Colonic mucosa (tissue), 4 donors: ENCODE results near the gene SF3B6. TPM values are rescaled to one million over a fixed set of nuclear protein-coding genes. Genes with fewer than 3 reads are reported as not detected.
"Not testable (repeated sequence)": the region's sequence is repeated elsewhere in the genome, so short reads cannot be mapped to it uniquely, and the experiment has no call there.

Source experiments
- DNase-seq: peaks from one replicate; pipeline ENCODE4 v3.0.0-alpha.2; 2020
- H3K27ac ChIP-seq: fragments of 200-600 bp; one replicate; pipeline ENCODE4 v1.8.0; 2021
- H3K27me3 ChIP-seq: fragments of 200-600 bp; one replicate; pipeline ENCODE4 v1.8.0; 2021
- H3K36me3 ChIP-seq: fragments of 200-600 bp; one replicate; pipeline ENCODE4 v1.8.0; 2021
- H3K4me1 ChIP-seq: fragments of 200-600 bp; one replicate; pipeline ENCODE4 v1.8.0; 2021; ENCODE audit warnings: mild to moderate bottlenecking
- H3K4me3 ChIP-seq: fragments of 200-600 bp; one replicate; pipeline ENCODE4 v1.8.0; 2021
- H3K9ac ChIP-seq, 2 donors: one replicate each; pipeline ENCODE4 v1.7.0; 2013; ENCODE audit warnings: control low read depth in 2 of 2, low read depth in 2 of 2, low read length in 2 of 2
- H3K9me3 ChIP-seq: fragments of 200-600 bp; one replicate; pipeline ENCODE4 v1.8.0; 2021
- intact Hi-C: fragments of 100-400 bp; cut with DNase I; formaldehyde crosslinking; loops from one replicate; pipeline ENCODE4 v1.14.1; 2022
- total RNA-seq, 2 donors: library from RNA; stranded (reverse); fragmentation: NEBNext Ultra II Directional in 1 of 2; extraction: Animal tissue kit (Norgen Biotek cat#: 25700) in 1 of 2; gene quantifications; one replicate each; pipeline ENCODE4 v1.2.1, GENCODE V29; 2021
- TF ChIP-seq, protein P1 (sequence below): fragments of 200-600 bp; IDR thresholded peaks from one replicate; pipeline ENCODE4 v1.8.0; 2022; ENCODE audit warnings: antibody characterized with exemption, mild to moderate bottlenecking
- donor health status: healthy.
- donor health status: DM: no; HTN: no; CAD: no.
- donor health status: DM: no; HTN: no; CAD: no.

The SF3B6 gene
- total RNA-seq, 2 donors from 2014 or later, result 86.9 to 90.1 TPM

DNA sequence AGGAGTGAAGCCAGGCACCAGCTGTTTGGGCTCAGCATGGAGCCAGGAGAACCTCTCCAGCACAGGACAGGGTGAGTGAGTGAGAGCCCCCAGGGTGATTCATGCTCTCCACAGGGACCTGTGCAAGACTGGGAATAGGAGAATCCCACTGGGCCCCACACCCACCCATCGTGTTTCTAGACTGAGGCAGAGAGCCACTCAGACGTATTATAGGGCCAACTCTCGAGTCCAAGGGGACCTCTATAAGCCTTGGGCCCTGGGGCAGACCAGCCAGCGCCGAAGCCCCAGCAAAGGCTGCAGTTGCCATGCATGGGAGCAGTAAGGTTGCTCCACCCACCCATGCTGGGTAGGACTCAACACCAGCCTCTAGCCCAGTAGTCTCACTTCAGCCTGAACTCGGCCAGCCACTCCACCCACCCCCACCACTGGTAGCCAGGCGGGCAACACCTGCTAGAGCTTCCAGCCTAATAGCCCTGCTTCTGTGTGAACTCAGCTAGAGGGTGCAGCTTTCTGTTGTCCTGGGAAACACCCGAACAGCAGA lies 28.1 kb upstream of the SF3B6 start:
- no peak for DNase-seq
- H3K27ac ChIP-seq, result no peak overlapping the region
- H3K4me3 ChIP-seq, result no peak overlapping the region
- intact Hi-C loops, result no loop called here
- no peaks in the 10 kb centered on the region for H3K27me3 ChIP-seq
- H3K36me3 ChIP-seq, result no peaks in the 10 kb centered on the region
- H3K4me1 ChIP-seq, result no peaks in the 10 kb centered on the region
- H3K9me3 ChIP-seq, result no peaks in the 10 kb centered on the region
- no peak overlapping the region for H3K9ac ChIP-seq
- TF ChIP-seq, protein P1, sequence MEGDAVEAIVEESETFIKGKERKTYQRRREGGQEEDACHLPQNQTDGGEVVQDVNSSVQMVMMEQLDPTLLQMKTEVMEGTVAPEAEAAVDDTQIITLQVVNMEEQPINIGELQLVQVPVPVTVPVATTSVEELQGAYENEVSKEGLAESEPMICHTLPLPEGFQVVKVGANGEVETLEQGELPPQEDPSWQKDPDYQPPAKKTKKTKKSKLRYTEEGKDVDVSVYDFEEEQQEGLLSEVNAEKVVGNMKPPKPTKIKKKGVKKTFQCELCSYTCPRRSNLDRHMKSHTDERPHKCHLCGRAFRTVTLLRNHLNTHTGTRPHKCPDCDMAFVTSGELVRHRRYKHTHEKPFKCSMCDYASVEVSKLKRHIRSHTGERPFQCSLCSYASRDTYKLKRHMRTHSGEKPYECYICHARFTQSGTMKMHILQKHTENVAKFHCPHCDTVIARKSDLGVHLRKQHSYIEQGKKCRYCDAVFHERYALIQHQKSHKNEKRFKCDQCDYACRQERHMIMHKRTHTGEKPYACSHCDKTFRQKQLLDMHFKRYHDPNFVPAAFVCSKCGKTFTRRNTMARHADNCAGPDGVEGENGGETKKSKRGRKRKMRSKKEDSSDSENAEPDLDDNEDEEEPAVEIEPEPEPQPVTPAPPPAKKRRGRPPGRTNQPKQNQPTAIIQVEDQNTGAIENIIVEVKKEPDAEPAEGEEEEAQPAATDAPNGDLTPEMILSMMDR, result no peak

DNA sequence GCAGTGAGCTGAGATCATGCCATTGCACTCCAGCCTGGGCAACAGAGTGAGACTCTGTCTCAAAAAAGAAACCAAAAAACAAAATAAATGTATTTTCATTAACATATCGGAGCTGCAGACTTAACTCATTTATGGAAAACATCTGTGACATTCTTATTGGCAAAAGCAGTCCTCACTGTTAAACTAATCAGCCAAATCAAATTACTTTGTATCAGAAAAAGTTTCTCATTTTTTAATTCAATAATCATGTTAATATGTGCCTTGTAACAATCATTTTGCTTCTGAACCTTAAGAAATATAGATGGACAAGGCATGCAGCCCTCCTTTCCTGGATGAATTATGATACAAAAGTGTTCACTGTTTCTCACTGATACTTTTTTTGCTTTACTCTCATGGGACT lies 26.6 kb upstream of the SF3B6 start:
- intact Hi-C loops, result no loop called here
- Histone ChIP-seq H3K4me1 (no peaks in the 10 kb centered on the region), H3K9ac (no peak overlapping the region), H3K4me3 (no peak overlapping the region), H3K36me3 (no peaks in the 10 kb centered on the region), H3K9me3 (no peaks in the 10 kb centered on the region), H3K27ac (no peak overlapping the region), H3K27me3 (no peaks in the 10 kb centered on the region)
- TF ChIP-seq, protein P1, result no peak
- no peak for DNase-seq

DNA sequence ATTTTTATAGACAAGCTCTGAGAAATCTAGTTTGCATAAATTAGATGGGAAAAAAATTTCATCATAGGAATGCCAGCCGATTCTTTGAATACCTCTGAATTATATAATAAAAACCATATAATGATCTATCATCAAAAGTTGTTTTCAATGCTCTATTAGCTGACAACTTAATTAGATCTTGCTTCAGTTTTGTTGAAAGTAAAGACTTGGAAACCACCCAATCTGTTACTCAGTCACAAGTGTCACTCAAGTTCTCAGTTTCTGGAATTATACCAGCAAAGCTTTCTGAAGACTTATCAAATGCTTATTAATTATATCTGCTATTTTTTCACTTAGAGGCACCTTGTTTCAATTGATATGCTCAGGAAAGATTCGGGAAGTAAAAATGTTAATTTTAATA lies 25.9 kb upstream of the SF3B6 start:
- Histone ChIP-seq H3K36me3 (no peaks in the 10 kb centered on the region), H3K9me3 (no peaks in the 10 kb centered on the region), H3K4me3 (no peak overlapping the region), H3K27me3 (no peaks in the 10 kb centered on the region), H3K4me1 (no peaks in the 10 kb centered on the region), H3K9ac (no peak overlapping the region), H3K27ac (no peak overlapping the region)
- intact Hi-C loops, result no loop called here
- no peak for DNase-seq
- TF ChIP-seq, protein P1, result no peak

DNA sequence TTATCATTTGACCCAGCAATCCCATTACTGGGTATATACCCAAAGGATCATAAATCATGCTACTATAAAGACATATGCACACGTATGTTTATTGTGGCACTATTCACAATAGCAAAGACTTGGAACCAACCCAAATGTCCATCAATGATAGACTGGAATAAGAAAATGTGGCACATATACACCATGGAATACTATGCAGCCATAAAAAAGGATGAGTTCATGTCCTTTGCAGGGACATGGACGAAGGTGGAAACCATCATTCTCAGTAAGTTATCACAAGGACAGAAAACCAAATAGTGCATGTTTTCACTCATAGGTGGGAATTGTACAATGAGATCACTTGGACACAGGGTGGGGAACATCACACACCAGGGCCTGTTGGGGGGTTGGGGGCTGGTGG lies 24.6 kb upstream of the SF3B6 start:
- H3K9me3 ChIP-seq, H3K9ac ChIP-seq, intact Hi-C loops, H3K27ac ChIP-seq, H3K36me3 ChIP-seq, DNase-seq, H3K4me1 ChIP-seq, H3K27me3 ChIP-seq, H3K4me3 ChIP-seq: not testable (repeated sequence)

DNA sequence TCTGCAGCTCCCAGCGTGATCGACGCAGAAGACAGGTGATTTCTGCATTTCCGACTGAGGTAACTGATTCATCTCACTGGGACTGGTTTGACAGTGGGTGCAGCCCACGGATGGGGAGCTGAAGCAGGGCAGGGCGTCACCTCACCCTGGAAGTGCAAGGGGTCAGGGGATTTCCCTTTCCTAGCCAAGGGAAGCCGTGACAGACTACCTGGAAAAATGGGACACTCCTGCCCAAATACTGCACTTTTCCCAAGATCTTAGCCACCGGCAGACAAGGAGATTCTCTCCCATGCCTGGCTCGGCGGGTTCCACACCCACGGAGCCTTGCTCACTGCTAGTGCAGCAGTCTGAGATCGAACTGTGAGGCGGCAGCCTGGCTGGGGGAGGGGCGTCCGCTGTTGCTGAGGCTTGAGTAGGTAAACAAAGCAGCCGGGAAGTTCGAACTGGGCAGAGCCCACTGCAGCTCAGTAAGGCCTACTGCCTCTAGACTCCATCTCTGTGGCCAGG lies 19.1 kb upstream of the SF3B6 start:
- H3K4me1 ChIP-seq, H3K36me3 ChIP-seq, H3K9ac ChIP-seq, H3K27ac ChIP-seq, intact Hi-C loops, H3K4me3 ChIP-seq, DNase-seq, H3K9me3 ChIP-seq, H3K27me3 ChIP-seq: not testable (repeated sequence)

DNA sequence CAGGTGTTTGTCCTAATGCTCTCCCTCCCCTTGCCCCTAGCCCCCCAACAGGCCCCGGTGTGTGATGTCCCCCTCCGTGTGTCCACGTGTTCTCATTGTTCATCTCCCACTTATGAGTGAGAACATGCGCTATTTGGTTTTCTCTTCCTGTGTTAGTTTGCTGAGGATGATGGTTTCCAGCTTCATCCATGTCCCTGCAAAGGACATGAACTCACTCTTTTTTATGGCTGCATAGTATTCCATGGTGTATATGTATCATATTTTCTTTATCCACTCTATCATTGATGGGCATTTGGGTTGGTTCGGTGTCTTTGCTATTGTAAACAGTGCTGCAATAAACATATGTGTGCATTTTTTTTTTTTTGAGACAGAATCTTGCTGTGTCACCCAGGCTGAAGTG lies 17.1 kb upstream of the SF3B6 start:
- H3K4me1 ChIP-seq, H3K4me3 ChIP-seq, H3K27me3 ChIP-seq, intact Hi-C loops, H3K9me3 ChIP-seq, DNase-seq, H3K9ac ChIP-seq, H3K27ac ChIP-seq, H3K36me3 ChIP-seq: not testable (repeated sequence)

DNA sequence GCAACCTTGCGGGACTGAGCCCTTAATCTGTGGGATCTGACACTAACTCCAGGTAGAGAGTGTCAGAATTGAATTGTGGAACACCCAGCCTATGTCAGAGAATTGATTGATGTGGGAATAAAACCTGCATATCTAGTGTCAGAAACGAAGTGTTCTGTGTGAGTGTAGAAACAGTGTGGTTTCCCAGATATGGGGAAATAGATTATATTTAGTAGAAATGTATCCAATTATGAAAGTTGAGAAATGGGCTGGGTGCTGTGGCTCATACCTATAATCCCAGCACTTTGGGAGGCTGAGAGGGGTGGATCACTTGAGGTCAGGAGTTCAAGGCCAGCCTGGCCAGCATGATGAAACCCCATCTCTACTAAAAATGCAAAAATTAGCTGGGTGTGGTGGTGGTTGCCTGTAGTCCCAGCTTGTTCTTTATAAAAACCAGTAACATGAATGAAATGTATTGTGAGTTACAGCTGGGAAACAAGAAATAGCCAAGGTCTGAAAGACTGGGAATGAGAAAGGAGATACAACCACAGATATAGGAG lies 12.8 kb upstream of the SF3B6 start:
- no peak overlapping the region for H3K9ac ChIP-seq
- H3K4me3 ChIP-seq, result no peak overlapping the region
- H3K9me3 ChIP-seq, result no peaks in the 10 kb centered on the region
- no peak overlapping the region for H3K27ac ChIP-seq
- no peak for DNase-seq
- H3K4me1 ChIP-seq, result no peaks in the 10 kb centered on the region
- no peaks in the 10 kb centered on the region for H3K27me3 ChIP-seq
- TF ChIP-seq, protein P1, result no peak
- intact Hi-C loops, result no loop called here
- H3K36me3 ChIP-seq, result no peaks in the 10 kb centered on the region
